Right lobe of liver (tissue), 4 donors: ENCODE measurements around the gene SPOCD1.

Source experiments
- POLR2A ChIP-seq: fragments of 450-650 bp; IDR thresholded peaks from one replicate; pipeline ENCODE4 v1.6.1; 2017; ENCODE audit warnings: antibody characterized with exemption, mild to moderate bottlenecking
- TF ChIP-seq, protein P1 (sequence below), 4 donors: fragments of 200-600 bp in 3 of 4; fragments of 450-650 bp in 1 of 4; IDR thresholded peaks; one replicate each; pipeline versions ENCODE4 v1.5.1 to v1.8.0; 2016 to 2022; ENCODE audit warnings: antibody characterized with exemption in 4 of 4, mild to moderate bottlenecking in 2 of 4
- donor health status: DM: no; HTN: no; CAD: no.
- donor health status: DM: no; HTN: no; CAD: no.
- donor health status: DM: no; HTN: yes; CAD: no.

- TF ChIP-seq, protein P1, sequence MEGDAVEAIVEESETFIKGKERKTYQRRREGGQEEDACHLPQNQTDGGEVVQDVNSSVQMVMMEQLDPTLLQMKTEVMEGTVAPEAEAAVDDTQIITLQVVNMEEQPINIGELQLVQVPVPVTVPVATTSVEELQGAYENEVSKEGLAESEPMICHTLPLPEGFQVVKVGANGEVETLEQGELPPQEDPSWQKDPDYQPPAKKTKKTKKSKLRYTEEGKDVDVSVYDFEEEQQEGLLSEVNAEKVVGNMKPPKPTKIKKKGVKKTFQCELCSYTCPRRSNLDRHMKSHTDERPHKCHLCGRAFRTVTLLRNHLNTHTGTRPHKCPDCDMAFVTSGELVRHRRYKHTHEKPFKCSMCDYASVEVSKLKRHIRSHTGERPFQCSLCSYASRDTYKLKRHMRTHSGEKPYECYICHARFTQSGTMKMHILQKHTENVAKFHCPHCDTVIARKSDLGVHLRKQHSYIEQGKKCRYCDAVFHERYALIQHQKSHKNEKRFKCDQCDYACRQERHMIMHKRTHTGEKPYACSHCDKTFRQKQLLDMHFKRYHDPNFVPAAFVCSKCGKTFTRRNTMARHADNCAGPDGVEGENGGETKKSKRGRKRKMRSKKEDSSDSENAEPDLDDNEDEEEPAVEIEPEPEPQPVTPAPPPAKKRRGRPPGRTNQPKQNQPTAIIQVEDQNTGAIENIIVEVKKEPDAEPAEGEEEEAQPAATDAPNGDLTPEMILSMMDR (IDR thresholded peaks at IDR 0.05), result no peak
- TF ChIP-seq POLR2A, result no peak
Measured at GRCh38 chr1:31855038-31855845, 39.4 kb upstream of the SPOCD1 start.
